GM23338 (cell line): ENCODE measurements around the gene CD300LB.

ENCODE experiments used
- CREB1 ChIP-seq: fragments of 250-450 bp; sonication (Bioruptor Pico); IDR thresholded peaks from 2 replicates; pipeline ENCODE4 v1.5.0; 2020; ENCODE audit warnings: low read depth, mild to moderate bottlenecking, moderate library complexity
- EZH2 ChIP-seq: fragments of 200-600 bp; sonication (generic); IDR thresholded peaks from one replicate; pipeline ENCODE4 v1.8.0; 2017; ENCODE audit warnings: antibody characterized with exemption, mild to moderate bottlenecking, low read depth; ENCODE audit not compliant: unreplicated experiment
- EZH2phosphoT487 ChIP-seq: fragments of 200-600 bp; sonication (generic); IDR thresholded peaks from one replicate; pipeline ENCODE4 v1.8.1; 2018; ENCODE audit warnings: antibody characterized with exemption; ENCODE audit not compliant: unreplicated experiment
- JUNB ChIP-seq: IDR thresholded peaks from one replicate; pipeline ENCODE4 v1.6.1; 2016; ENCODE audit warnings: antibody characterized with exemption; ENCODE audit not compliant: unreplicated experiment
- NANOG ChIP-seq: IDR thresholded peaks from 2 replicates; pipeline ENCODE4 v1.6.1; 2016; ENCODE audit warnings: antibody characterized with exemption, borderline replicate concordance
- POLR2AphosphoS5 ChIP-seq: IDR thresholded peaks from 2 replicates; pipeline ENCODE4 v1.6.1; 2016; ENCODE audit warnings: antibody characterized with exemption, low read depth
- STAT1 ChIP-seq: IDR thresholded peaks from one replicate; pipeline ENCODE4 v1.6.1; 2016; ENCODE audit warnings: antibody characterized with exemption; ENCODE audit not compliant: unreplicated experiment
- ZNF114 ChIP-seq: fragments of 250-450 bp; sonication (Bioruptor Pico); IDR thresholded peaks from 2 replicates; pipeline ENCODE4 v1.5.0; 2020; ENCODE audit warnings: mild to moderate bottlenecking, moderate library complexity
- ZNF331 ChIP-seq: fragments of 250-450 bp; sonication (Bioruptor Pico); IDR thresholded peaks from 2 replicates; pipeline ENCODE4 v1.5.0; 2020; ENCODE audit warnings: low read depth, mild to moderate bottlenecking, moderate library complexity
- TF ChIP-seq, protein P1 (sequence below), 2 experiments: fragments of 200-600 bp in 1 of 2; sonication (generic) in 1 of 2; conservative IDR thresholded peaks; 2 replicates each; pipeline versions ENCODE4 v1.5.1 to v1.6.1; 2016 to 2017; ENCODE audit warnings: antibody characterized with exemption in 2 of 2, low read depth in 2 of 2, mild to moderate bottlenecking in 2 of 2, moderate library complexity in 1 of 2
- TF ChIP-seq, protein P2 (sequence below): IDR thresholded peaks from one replicate; pipeline ENCODE4 v1.6.1; 2018; ENCODE audit warnings: antibody characterized with exemption; ENCODE audit not compliant: unreplicated experiment
- TF ChIP-seq, protein P3 (sequence below): IDR thresholded peaks from 2 replicates; pipeline ENCODE4 v1.6.1; 2016; ENCODE audit warnings: antibody characterized with exemption
- TF ChIP-seq, protein P4 (sequence below): fragments of 250-450 bp; sonication (Bioruptor Pico); IDR thresholded peaks from 2 replicates; pipeline ENCODE4 v1.5.0; 2020; ENCODE audit warnings: mild to moderate bottlenecking, moderate library complexity

- TF ChIP-seq, protein P1, sequence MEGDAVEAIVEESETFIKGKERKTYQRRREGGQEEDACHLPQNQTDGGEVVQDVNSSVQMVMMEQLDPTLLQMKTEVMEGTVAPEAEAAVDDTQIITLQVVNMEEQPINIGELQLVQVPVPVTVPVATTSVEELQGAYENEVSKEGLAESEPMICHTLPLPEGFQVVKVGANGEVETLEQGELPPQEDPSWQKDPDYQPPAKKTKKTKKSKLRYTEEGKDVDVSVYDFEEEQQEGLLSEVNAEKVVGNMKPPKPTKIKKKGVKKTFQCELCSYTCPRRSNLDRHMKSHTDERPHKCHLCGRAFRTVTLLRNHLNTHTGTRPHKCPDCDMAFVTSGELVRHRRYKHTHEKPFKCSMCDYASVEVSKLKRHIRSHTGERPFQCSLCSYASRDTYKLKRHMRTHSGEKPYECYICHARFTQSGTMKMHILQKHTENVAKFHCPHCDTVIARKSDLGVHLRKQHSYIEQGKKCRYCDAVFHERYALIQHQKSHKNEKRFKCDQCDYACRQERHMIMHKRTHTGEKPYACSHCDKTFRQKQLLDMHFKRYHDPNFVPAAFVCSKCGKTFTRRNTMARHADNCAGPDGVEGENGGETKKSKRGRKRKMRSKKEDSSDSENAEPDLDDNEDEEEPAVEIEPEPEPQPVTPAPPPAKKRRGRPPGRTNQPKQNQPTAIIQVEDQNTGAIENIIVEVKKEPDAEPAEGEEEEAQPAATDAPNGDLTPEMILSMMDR (conservative IDR thresholded peaks at IDR 0.05; ENCODE audit: low read depth in 2 of 2): no peak
- TF ChIP-seq POLR2AphosphoS5 (no peak), EZH2phosphoT487 (no peak), EZH2 (no peak), CREB1 (CRISPR knock-in tag) (no peak), STAT1 (no peak), ZNF114 (CRISPR knock-in tag) (no peak), JUNB (no peak), ZNF331 (CRISPR knock-in tag) (no peak), NANOG (no peak)
- TF ChIP-seq, protein P2, sequence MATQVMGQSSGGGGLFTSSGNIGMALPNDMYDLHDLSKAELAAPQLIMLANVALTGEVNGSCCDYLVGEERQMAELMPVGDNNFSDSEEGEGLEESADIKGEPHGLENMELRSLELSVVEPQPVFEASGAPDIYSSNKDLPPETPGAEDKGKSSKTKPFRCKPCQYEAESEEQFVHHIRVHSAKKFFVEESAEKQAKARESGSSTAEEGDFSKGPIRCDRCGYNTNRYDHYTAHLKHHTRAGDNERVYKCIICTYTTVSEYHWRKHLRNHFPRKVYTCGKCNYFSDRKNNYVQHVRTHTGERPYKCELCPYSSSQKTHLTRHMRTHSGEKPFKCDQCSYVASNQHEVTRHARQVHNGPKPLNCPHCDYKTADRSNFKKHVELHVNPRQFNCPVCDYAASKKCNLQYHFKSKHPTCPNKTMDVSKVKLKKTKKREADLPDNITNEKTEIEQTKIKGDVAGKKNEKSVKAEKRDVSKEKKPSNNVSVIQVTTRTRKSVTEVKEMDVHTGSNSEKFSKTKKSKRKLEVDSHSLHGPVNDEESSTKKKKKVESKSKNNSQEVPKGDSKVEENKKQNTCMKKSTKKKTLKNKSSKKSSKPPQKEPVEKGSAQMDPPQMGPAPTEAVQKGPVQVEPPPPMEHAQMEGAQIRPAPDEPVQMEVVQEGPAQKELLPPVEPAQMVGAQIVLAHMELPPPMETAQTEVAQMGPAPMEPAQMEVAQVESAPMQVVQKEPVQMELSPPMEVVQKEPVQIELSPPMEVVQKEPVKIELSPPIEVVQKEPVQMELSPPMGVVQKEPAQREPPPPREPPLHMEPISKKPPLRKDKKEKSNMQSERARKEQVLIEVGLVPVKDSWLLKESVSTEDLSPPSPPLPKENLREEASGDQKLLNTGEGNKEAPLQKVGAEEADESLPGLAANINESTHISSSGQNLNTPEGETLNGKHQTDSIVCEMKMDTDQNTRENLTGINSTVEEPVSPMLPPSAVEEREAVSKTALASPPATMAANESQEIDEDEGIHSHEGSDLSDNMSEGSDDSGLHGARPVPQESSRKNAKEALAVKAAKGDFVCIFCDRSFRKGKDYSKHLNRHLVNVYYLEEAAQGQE: no peak
- TF ChIP-seq, protein P3, sequence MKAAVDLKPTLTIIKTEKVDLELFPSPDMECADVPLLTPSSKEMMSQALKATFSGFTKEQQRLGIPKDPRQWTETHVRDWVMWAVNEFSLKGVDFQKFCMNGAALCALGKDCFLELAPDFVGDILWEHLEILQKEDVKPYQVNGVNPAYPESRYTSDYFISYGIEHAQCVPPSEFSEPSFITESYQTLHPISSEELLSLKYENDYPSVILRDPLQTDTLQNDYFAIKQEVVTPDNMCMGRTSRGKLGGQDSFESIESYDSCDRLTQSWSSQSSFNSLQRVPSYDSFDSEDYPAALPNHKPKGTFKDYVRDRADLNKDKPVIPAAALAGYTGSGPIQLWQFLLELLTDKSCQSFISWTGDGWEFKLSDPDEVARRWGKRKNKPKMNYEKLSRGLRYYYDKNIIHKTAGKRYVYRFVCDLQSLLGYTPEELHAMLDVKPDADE: no peak
- TF ChIP-seq, protein P4, sequence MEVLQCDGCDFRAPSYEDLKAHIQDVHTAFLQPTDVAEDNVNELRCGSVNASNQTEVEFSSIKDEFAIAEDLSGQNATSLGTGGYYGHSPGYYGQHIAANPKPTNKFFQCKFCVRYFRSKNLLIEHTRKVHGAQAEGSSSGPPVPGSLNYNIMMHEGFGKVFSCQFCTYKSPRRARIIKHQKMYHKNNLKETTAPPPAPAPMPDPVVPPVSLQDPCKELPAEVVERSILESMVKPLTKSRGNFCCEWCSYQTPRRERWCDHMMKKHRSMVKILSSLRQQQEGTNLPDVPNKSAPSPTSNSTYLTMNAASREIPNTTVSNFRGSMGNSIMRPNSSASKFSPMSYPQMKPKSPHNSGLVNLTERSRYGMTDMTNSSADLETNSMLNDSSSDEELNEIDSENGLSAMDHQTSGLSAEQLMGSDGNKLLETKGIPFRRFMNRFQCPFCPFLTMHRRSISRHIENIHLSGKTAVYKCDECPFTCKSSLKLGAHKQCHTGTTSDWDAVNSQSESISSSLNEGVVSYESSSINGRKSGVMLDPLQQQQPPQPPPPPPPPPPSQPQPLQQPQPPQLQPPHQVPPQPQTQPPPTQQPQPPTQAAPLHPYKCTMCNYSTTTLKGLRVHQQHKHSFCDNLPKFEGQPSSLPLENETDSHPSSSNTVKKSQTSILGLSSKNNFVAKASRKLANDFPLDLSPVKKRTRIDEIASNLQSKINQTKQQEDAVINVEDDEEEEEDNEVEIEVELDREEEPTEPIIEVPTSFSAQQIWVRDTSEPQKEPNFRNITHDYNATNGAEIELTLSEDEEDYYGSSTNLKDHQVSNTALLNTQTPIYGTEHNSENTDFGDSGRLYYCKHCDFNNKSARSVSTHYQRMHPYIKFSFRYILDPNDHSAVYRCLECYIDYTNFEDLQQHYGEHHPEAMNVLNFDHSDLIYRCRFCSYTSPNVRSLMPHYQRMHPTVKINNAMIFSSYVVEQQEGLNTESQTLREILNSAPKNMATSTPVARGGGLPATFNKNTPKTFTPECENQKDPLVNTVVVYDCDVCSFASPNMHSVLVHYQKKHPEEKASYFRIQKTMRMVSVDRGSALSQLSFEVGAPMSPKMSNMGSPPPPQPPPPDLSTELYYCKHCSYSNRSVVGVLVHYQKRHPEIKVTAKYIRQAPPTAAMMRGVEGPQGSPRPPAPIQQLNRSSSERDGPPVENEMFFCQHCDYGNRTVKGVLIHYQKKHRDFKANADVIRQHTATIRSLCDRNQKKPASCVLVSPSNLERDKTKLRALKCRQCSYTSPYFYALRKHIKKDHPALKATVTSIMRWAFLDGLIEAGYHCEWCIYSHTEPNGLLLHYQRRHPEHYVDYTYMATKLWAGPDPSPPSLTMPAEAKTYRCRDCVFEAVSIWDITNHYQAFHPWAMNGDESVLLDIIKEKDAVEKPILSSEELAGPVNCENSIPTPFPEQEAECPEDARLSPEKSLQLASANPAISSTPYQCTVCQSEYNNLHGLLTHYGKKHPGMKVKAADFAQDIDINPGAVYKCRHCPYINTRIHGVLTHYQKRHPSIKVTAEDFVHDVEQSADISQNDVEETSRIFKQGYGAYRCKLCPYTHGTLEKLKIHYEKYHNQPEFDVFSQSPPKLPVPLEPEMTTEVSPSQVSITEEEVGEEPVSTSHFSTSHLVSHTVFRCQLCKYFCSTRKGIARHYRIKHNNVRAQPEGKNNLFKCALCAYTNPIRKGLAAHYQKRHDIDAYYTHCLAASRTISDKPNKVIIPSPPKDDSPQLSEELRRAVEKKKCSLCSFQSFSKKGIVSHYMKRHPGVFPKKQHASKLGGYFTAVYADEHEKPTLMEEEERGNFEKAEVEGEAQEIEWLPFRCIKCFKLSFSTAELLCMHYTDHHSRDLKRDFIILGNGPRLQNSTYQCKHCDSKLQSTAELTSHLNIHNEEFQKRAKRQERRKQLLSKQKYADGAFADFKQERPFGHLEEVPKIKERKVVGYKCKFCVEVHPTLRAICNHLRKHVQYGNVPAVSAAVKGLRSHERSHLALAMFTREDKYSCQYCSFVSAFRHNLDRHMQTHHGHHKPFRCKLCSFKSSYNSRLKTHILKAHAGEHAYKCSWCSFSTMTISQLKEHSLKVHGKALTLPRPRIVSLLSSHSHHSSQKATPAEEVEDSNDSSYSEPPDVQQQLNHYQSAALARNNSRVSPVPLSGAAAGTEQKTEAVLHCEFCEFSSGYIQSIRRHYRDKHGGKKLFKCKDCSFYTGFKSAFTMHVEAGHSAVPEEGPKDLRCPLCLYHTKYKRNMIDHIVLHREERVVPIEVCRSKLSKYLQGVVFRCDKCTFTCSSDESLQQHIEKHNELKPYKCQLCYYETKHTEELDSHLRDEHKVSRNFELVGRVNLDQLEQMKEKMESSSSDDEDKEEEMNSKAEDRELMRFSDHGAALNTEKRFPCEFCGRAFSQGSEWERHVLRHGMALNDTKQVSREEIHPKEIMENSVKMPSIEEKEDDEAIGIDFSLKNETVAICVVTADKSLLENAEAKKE (CRISPR knock-in tag): no peak
Measured at GRCh38 chr17:74547736-74548135, 16.5 kb upstream of the CD300LB start.
